GM18526 (cell line): ENCODE data around the gene ZNF516.

Experiments used
- POLR2A ChIP-seq: IDR thresholded peaks from 3 replicates; pipeline ENCODE4 v1.6.1; 2011; ENCODE audit not compliant: insufficient read length; ENCODE audit errors: extremely low read depth

The ZNF516 gene

DNA sequence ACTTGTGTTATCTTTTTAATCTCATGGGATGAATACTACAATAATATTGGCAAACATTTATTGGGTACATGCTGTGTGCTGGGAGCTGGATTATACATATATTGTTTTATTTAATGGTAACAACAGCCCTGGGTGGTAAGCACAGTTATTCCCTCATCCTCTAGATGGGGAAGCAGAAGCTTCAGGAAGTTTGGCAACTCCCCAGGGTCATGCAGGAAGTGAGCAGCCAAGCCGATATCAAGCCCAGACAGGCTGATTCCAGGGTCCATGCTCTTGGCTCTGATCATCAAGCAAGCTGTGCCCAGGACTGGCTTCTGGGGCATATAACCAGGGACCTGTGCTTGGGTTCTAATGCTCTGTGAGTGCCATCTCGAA is 155.8 kb downstream of the ZNF516 start:
- no peak for TF ChIP-seq POLR2A

DNA sequence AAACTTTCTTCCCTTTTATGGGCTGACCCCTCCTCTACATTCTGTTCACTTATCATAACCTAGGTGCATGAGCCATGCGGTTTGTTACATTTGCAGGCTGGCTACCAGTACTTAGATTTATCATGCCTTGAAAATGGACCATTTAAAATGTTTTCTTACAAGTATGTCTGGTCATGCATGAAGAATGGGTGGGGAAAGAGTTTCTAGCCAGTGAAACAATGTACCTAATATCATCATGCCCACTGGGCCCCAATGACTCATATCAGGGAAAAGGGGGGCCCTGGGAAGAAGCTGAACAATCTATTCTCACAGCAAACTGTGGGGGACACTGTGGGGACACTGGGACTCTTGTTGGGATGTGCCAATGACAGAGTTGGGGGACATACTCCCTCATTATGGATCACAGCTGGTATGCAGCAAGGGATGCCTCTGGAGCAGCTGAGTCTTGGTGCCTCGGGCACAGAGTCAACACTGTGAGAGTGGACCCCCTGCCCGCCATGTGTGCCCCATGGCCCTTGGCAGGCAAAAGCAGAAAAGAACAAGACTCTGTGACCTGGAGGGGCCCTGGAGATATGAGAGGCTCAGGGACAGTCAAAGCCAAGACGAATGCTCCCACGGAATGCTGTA is 156.3 kb downstream of the ZNF516 start:
- TF ChIP-seq POLR2A: no peak

DNA sequence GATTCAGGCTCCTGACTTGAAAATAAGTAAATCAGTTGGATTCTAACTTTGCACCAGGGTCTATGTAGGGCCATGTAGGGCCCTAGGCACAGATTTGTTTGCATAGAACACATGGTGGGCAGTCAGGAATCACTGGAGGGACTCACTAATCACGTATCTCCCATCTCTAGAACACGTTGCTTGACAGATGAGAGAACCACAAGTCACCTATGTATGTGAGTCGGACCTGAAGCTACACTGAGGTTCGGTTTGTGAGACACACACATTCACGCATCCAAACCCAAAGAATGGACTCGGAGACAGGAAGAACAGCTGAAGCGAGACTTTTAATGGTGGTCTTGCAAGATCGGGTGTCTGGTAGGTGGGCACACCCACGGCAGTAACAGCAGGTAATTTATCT is 157.0 kb downstream of the ZNF516 start:
- no peak for TF ChIP-seq POLR2A

DNA sequence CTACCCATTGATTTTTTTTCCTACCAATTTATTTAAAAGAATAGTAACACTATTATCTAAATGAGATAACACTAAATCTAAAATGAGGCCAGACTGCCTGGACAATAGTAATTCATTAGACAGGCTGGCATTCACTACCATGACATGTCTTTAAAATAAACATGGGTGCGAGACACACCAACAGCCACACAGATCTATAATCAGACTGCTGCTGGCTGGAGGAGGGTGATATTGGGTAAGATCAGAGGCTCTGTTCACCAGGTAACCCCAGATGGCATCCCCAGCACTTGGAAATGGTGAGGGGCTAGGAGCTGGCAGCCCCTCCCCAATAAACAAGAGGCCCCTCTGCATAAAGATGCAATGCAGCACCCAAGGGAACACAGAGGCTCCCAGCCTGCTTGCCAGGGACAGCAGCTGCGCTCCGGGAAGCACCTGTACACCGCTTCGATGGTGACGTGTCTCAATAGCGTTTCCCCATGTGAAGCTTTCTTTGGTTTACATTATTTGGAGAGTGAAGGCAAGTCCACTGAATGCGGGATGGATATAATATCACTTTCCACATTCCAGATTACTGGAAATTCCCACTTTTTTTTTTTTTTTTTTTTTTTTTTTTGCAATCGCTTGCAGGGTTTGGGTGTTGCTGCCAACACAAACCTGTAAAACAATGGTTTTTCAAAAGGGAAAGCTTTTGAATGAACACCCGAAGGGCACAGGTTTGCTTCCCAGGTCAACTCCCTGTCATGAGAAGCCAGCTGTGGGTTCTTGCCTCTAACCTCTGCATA is 159.0 kb downstream of the ZNF516 start:
- TF ChIP-seq POLR2A: no peak

DNA sequence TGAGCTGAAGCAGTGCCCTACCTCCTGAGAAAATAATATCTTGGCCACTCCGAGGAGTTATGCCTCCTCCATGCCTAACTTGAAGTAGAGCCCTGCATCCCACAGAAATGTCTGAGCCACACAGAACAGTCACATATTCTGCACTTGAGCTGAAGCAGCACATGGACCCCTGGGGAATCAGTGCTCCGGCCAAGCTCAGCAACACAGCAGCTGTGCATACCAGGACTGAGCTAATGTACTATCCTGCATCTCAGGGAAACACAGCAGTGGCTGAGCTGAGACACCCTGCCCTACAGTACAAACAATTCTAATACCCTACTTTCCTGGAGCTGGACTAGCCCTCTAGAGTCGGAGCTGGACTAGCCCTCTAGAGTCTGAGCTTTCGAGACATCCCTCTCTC is 166.9 kb downstream of the ZNF516 start:
- TF ChIP-seq POLR2A: no peak

DNA sequence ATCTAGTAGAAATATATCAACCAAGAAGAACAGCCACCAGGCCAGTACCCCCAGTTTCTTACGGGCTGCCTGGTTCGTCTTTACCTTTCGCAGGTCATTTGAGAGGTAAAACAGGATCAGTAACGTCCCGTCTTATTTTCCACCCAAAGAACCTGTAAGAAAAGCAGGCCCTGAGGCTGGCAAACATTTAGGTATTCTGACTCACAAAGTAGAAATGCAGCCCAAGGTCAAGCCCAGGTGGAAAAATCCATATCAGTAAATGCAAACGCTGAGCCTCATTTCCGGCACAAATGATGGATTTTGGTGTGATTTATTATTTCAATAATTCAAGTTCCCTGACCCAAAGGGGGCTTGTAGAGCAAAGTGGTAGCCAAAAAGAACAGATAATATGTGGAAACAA is 171.2 kb downstream of the ZNF516 start:
- TF ChIP-seq POLR2A: no peak

DNA sequence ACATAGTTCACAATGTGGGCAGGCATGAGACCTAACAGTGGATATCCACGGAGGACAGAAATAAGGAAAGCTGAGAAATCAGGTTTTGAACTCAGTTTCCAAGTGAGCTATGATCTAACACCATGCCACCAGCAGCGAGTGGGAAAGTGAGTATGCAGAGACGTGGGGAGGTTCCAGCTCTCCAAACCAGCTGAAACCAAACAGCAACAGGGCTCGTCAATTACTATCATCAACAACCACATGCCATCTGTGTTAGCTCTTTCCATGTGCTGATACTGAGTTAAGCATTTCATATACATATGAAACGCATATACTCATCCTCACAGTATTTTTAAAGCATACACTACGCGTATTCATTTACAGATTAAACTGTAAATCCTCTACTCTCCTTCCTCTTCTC is 172.4 kb downstream of the ZNF516 start:
- TF ChIP-seq POLR2A: no peak

DNA sequence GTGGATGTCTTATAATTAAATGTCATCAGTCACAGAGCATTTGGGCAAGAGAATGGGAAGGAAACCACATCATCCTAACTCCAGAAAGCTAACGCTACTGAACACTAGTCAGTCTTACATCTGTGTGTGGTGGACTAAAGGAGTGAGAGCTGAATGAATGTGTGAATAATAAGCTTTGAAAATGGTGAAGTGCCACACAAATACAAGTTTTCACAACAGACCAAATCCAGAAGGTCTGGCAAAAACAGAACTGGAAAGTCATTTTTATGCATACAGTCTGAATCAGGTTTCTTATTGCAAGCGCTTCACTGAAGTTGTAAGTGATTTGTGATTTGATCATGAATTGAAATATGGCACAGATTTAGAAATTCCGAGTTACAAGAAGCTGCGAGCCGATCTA is 175.7 kb downstream of the ZNF516 start:
- TF ChIP-seq POLR2A: no peak

DNA sequence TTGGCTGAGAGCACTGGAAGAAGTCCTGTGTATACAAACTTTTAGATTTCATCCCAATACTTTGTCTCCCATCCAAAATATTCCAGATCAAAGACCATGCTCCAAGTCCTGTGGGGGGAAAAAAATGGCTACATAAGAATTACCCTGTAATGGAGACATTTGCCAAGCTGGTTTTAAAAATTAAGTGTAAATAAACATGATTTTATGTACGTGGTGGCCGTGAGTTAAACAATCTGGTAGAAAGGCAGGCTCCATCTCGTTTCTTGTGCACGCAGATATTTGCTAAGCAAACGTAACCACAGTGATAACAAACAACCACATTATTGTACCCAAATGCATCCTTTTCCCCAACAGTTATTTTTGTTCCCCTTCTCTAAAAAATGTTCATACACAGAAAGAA is 176.4 kb downstream of the ZNF516 start:
- TF ChIP-seq POLR2A: no peak

DNA sequence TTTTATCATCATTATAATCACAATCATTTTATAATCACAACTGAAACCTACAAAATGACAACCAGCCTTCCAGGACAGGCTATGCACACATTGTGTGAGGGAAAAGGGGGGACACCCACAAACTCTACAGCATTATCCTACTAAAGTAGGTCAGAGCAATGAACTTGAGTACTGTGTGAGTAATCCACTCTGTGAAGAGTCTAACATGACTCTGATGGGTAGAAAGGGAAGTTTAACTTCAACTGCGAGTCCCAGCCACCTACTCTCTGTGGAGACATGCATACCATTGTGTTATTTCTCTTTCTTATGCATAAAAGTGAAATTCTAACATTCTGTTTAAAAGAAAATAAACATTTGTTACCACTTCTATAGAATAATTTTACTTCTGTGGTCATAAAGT is 177.9 kb downstream of the ZNF516 start:
- TF ChIP-seq POLR2A: no peak

DNA sequence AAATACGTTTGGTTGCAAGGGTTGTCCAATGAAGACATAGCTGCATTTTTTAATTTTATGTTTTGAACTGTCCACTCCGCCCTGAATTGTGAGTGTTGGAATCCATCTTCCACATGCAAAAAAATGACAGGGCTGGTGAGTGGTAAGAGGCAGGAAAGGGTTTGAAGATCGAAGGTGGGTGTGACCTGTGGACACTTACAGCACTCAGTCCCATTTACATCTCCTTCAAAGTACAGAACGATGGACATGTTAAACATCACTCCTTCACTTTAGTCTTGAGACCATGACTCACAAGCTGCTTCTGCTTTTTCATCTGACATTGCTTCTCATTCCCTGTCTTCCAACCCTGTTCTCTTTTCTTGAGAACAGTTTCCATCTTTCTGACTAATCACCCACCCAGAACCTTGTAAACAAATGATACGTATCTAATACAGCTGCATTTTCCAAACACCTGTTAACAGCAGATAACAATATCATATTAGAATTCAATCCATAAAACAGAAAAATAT is 179.3 kb downstream of the ZNF516 start:
- no peak for TF ChIP-seq POLR2A

DNA sequence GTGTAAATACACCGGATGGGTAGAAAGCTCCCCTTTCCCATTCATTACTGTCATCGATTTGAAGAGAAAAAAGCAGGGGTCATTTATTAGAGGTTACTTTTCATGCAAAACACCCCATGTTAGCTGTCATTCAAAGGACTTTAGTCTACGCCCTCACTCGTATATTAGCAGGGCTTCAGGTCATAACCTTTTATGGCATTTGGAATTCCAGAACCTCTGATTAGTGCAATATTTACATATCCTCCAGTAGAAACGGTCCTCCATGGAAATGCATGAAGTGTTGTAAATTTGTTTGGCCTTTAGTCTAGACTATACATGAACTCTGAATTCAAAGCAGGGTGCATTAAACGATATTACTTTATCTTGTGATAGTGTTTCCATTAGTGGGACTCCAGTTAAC is 180.5 kb downstream of the ZNF516 start:
- no peak for TF ChIP-seq POLR2A

DNA sequence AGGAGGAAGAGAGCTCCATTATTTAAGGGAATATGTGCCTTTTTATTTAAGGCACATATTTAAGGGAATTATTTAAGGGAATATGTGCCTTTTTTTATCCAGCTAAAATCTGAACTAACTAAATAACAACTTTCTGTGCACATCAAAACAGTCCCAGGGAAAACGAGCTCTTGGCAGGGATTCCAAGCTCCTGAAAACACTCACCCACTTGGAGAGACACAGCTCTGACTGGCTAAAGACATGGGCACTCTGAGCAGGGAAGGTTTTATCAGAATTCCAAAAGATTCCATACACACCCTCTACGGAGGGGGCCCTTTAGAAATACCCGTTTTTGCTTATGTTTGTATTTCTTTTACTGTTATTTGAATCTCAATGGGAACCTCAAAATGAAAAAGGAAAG is 181.0 kb downstream of the ZNF516 start:
- no peak for TF ChIP-seq POLR2A
